Measurements from ENCODE around the gene RBM44. TPM values are rescaled to one million over a fixed set of nuclear protein-coding genes. Genes with fewer than 3 reads are reported as not detected.

RBM44 gene
- total RNA-seq, 1 donor from 2014 or later: 0.69 TPM

DNA sequence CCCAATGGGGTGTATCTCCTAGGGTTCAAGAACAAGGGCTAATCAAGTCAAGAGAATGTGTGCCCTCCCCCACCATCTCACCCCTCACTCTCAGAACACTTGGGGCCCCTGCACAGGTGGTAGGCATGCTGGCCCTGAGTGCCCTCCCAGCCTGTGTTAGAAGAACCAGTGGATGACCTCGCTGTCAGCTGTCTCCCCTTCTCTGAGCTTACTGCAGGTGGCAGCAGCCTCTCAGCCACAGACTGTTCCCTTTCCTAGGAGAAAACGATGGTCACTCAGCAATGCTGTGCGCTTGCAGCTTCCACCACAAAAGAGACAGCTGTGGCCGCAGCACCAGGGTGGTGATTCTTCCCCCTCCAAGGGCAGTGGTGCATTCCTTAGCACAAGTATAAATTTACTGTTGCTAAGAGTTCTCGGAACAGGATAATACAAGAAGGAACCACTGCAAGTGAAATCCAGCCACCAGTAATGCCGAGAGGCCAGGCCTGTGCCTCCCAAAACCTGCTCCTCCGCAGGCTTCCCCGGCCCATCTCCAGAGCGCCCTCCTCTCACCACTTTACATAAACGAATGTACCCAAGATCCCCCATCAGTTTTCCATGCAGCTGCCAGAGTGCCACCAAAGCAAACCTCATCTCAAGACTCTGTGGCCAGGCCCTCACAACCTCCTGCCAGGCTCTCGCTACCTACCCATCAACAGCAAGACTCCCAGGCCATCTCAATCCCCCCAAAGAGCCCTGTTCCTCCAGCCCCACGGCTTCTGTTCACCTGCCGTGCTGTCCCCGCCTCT lies 59.9 kb downstream of the RBM44 start:
- Mint-ChIP-seq H3K36me3 (no peaks in the 10 kb centered on the region), H3K4me3 (peak overlapping the region; percentile 71), H3K9me3 (no peaks in the 10 kb centered on the region), H3K27me3 (ENCODE audit: low read depth) (peaks cover 81% of the 10 kb centered on the region), H3K4me1 (peaks cover 20% of the 10 kb centered on the region), H3K27ac (no peak overlapping the region)
- peak in 1 of 2 experiments; percentile 65 for DNase-seq (ENCODE audit: low spot score in 2 of 2, unreplicated experiment in 2 of 2)
- TF ChIP-seq, protein P1, sequence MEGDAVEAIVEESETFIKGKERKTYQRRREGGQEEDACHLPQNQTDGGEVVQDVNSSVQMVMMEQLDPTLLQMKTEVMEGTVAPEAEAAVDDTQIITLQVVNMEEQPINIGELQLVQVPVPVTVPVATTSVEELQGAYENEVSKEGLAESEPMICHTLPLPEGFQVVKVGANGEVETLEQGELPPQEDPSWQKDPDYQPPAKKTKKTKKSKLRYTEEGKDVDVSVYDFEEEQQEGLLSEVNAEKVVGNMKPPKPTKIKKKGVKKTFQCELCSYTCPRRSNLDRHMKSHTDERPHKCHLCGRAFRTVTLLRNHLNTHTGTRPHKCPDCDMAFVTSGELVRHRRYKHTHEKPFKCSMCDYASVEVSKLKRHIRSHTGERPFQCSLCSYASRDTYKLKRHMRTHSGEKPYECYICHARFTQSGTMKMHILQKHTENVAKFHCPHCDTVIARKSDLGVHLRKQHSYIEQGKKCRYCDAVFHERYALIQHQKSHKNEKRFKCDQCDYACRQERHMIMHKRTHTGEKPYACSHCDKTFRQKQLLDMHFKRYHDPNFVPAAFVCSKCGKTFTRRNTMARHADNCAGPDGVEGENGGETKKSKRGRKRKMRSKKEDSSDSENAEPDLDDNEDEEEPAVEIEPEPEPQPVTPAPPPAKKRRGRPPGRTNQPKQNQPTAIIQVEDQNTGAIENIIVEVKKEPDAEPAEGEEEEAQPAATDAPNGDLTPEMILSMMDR (IDR thresholded peaks at IDR 0.05; ENCODE audit: unreplicated experiment): no peak

DNA sequence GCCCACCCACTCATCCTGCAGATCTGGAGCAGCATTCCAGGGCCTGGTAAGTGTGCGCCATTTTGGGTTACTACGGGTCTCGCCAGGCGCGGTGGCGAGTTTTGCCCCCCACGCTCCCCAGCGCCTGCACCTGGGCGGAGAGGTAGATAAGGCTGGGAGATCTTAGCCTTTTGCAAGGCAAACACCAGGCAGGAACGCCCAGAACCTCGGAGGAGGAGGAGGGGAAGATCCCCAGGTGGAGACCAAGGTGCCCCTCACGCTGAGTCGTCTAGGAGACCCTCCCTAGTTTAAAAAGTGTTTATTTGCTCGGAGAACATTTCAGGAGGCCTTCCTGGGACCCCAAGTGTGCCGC lies 60.5 kb downstream of the RBM44 start:
- Mint-ChIP-seq H3K27me3 (ENCODE audit: low read depth) (peaks cover 78% of the 10 kb centered on the region), H3K27ac (no peak overlapping the region), H3K4me1 (peaks cover 20% of the 10 kb centered on the region), H3K36me3 (no peaks in the 10 kb centered on the region), H3K9me3 (no peaks in the 10 kb centered on the region), H3K4me3 (peak overlapping the region; percentile 71)
- TF ChIP-seq, protein P1 (IDR thresholded peaks at IDR 0.05; ENCODE audit: unreplicated experiment): no peak
- no peak for DNase-seq (ENCODE audit: low spot score in 2 of 2, unreplicated experiment in 2 of 2)

GRCh38 chr2:237859533-237860272 lies 61.1 kb downstream of the RBM44 start, which contains the start of gene RAMP1:
TSS of gene RAMP1 (plus strand) at chr2:237859623. CDS start at chr2:237859676, 53 bp downstream.
- H3K27ac Mint-ChIP-seq: no peak within 1 kb of the TSS
- TF ChIP-seq, protein P1 (IDR thresholded peaks at IDR 0.05; ENCODE audit: unreplicated experiment): no peak

GRCh38 chr2:237860273-237860935 lies 61.8 kb downstream of the RBM44 start:
- TF ChIP-seq, protein P1 (IDR thresholded peaks at IDR 0.05; ENCODE audit: unreplicated experiment): no peak
- peaks cover 33% of the 10 kb centered on the region for H3K4me1 Mint-ChIP-seq
- no peaks in the 10 kb centered on the region for H3K36me3 Mint-ChIP-seq
- H3K27me3 Mint-ChIP-seq (ENCODE audit: low read depth): peaks cover 66% of the 10 kb centered on the region
- peak overlapping the region; percentile 64 for H3K4me3 Mint-ChIP-seq
- H3K27ac Mint-ChIP-seq: no peak overlapping the region
- DNase-seq (ENCODE audit: low spot score in 2 of 2, unreplicated experiment in 2 of 2): no peak
- H3K9me3 Mint-ChIP-seq: no peaks in the 10 kb centered on the region

More at GRCh38 chr2:237859533-237860272, 61.1 kb downstream of the RBM44 start, which contains the start of gene RAMP1:
- Mint-ChIP-seq H3K4me3 (peak within 1 kb of the TSS; percentile 71), H3K27me3 (ENCODE audit: low read depth) (peaks cover 72% of the 10 kb centered on the region), H3K9me3 (no peaks in the 10 kb centered on the region), H3K36me3 (no peaks in the 10 kb centered on the region), H3K4me1 (peaks cover 27% of the 10 kb centered on the region)
- no peak for DNase-seq (ENCODE audit: low spot score in 2 of 2, unreplicated experiment in 2 of 2)

- H3K27ac Mint-ChIP-seq: no peak overlapping the region
- peaks cover 44% of the 10 kb centered on the region for H3K4me1 Mint-ChIP-seq
- no peaks in the 10 kb centered on the region for H3K36me3 Mint-ChIP-seq
- no peak for DNase-seq (ENCODE audit: low spot score in 2 of 2, unreplicated experiment in 2 of 2)
- TF ChIP-seq, protein P1 (IDR thresholded peaks at IDR 0.05; ENCODE audit: unreplicated experiment): no peak
- no peaks in the 10 kb centered on the region for H3K9me3 Mint-ChIP-seq
- H3K4me3 Mint-ChIP-seq: no peak overlapping the region
- peaks cover 50% of the 10 kb centered on the region for H3K27me3 Mint-ChIP-seq (ENCODE audit: low read depth)
Measured at GRCh38 chr2:237861875-237862527, 63.4 kb downstream of the RBM44 start.
